HPDE6-E6E7 (cell line): ENCODE data around the gene BICC1.
A peak's percentile ranks its signal among the peaks of the same experiment; 100 is the strongest.

Source experiments
- DNase-seq: peaks from one replicate; pipeline ENCODE4 v3.0.0; 2011; ENCODE audit warnings: missing footprints; ENCODE audit errors: extremely low spot score

BICC1 gene

GRCh38 chr10:58752665-58753064, 240.0 kb downstream of the BICC1 start:
- no peak for DNase-seq

GRCh38 chr10:58753425-58753824, 240.8 kb downstream of the BICC1 start:
- DNase-seq, result no peak

- no peak for DNase-seq
These were observed 242.0 kb downstream of the BICC1 start for GRCh38 chr10:58754469-58755339.

- DNase-seq, result no peak
These were observed 242.6 kb downstream of the BICC1 start for GRCh38 chr10:58755340-58755610.

- DNase-seq, result peak; percentile 60
These were observed 243.0 kb downstream of the BICC1 start for GRCh38 chr10:58755677-58756076.

GRCh38 chr10:58756130-58756719, 243.6 kb downstream of the BICC1 start:
- no peak for DNase-seq

GRCh38 chr10:58757352-58758065, 244.8 kb downstream of the BICC1 start:
- DNase-seq, result no peak

- DNase-seq, result no peak
These were observed 245.6 kb downstream of the BICC1 start for GRCh38 chr10:58758321-58758720.

- DNase-seq, result no peak
These were observed 251.5 kb downstream of the BICC1 start for GRCh38 chr10:58764087-58764747.

- no peak for DNase-seq
These were observed 253.2 kb downstream of the BICC1 start for GRCh38 chr10:58765910-58766309.

GRCh38 chr10:58767652-58768051, 255.0 kb downstream of the BICC1 start:
- no peak for DNase-seq

GRCh38 chr10:58771863-58772262, 259.2 kb downstream of the BICC1 start:
- DNase-seq, result no peak

- no peak for DNase-seq
These were observed 260.1 kb downstream of the BICC1 start for GRCh38 chr10:58772758-58773157.

GRCh38 chr10:58773341-58773740, 260.7 kb downstream of the BICC1 start:
- no peak for DNase-seq

- DNase-seq, result no peak
These were observed 261.3 kb downstream of the BICC1 start for GRCh38 chr10:58773944-58774343.

- peak; percentile 9 for DNase-seq
These were observed 263.4 kb downstream of the BICC1 start for GRCh38 chr10:58775960-58776567.

- DNase-seq, result no peak
These were observed 264.1 kb downstream of the BICC1 start for GRCh38 chr10:58776568-58777318.

- no peak for DNase-seq
These were observed 266.3 kb downstream of the BICC1 start for GRCh38 chr10:58778966-58779365.

- DNase-seq, result no peak
These were observed 266.9 kb downstream of the BICC1 start for GRCh38 chr10:58779594-58779993.

- no peak for DNase-seq
These were observed 267.8 kb downstream of the BICC1 start for GRCh38 chr10:58780476-58780875.

GRCh38 chr10:58781873-58782488, 269.3 kb downstream of the BICC1 start:
- DNase-seq, result peak; percentile 13
